SK-N-SH (cell line): ENCODE results near the gene ZSCAN21. TPM values are rescaled to one million over a fixed set of nuclear protein-coding genes. Genes with fewer than 3 reads are reported as not detected.

ENCODE experiments used
- CTCF ChIA-PET: fragments of 300-600, 350-600 bp; formaldehyde crosslinking; extraction: SDS; loops from one replicate; lab custom pipeline; 2021; lab: Yijun Ruan, JAX
- POLR2A ChIA-PET: fragments of 350-600 bp; sonication (Branson Sonifier 250); formaldehyde crosslinking; extraction: SDS; loops from one replicate; lab custom pipeline; 2020; ENCODE audit warnings: antibody characterized with exemption, inconsistent platforms; lab: Yijun Ruan, JAX
- DNase-seq: peaks from one replicate; pipeline ENCODE4 v3.0.0; 2012
- H2AFZ ChIP-seq: fragments of 200-600 bp; sonication (generic); 2 replicates; pipeline ENCODE4 v1.8.1; 2016; ENCODE audit warnings: antibody characterized with exemption, mild to moderate bottlenecking, low read depth
- H3F3A ChIP-seq: fragments of 200-600 bp; sonication (generic); replicated peaks from 2 replicates; pipeline ENCODE3; 2016; ENCODE audit warnings: antibody characterized with exemption, mild to moderate bottlenecking; ENCODE audit not compliant: insufficient read depth
- H3K27ac ChIP-seq, 2 experiments: fragments of 200-500 bp in 1 of 2; fragments of 200-600 bp in 1 of 2; sonication (Bioruptor generic) in 1 of 2; sonication (generic), shearing (Covaris generic) in 1 of 2; 2 replicates each; pipeline versions ENCODE4 v1.5.1 to v1.6.1; 2014 to 2016; ENCODE audit warnings: low read depth in 2 of 2, inconsistent platforms in 1 of 2, low read length in 1 of 2, mild to moderate bottlenecking in 1 of 2, mixed read lengths in 1 of 2
- H3K27me3 ChIP-seq: fragments of 200-600 bp; sonication (generic), shearing (Covaris generic); 2 replicates; pipeline ENCODE4 v1.6.1; 2016; ENCODE audit warnings: mixed run types; ENCODE audit not compliant: insufficient read depth
- H3K36me3 ChIP-seq, 2 experiments: fragments of 200-500 bp in 1 of 2; fragments of 200-600 bp in 1 of 2; sonication (Bioruptor generic) in 1 of 2; sonication (generic) in 1 of 2; replicated peaks in 1 of 2; 2 replicates each; pipeline versions ENCODE3 to v1.5.1; 2014 to 2016; ENCODE audit warnings: low read length in 1 of 2, mild to moderate bottlenecking in 1 of 2; ENCODE audit not compliant: insufficient read depth in 2 of 2, control insufficient read depth in 1 of 2
- H3K4me1 ChIP-seq, 2 experiments: fragments of 200-500 bp in 1 of 2; fragments of 200-600 bp in 1 of 2; sonication (Bioruptor generic) in 1 of 2; sonication (generic), shearing (Covaris generic) in 1 of 2; 2 replicates each; pipeline versions ENCODE4 v1.5.1 to v1.6.1; 2014 to 2016; ENCODE audit warnings: low read depth in 1 of 2, low read length in 1 of 2, mixed run types in 1 of 2; ENCODE audit not compliant: insufficient read depth in 2 of 2, control insufficient read depth in 1 of 2
- H3K4me2 ChIP-seq: fragments of 200-600 bp; sonication (generic), shearing (Covaris generic); 2 replicates; pipeline ENCODE4 v1.6.1; 2017; ENCODE audit warnings: mixed run types
- H3K4me3 ChIP-seq, 2 experiments: fragments of 200-500 bp in 1 of 2; fragments of 200-600 bp in 1 of 2; sonication (Bioruptor generic) in 1 of 2; sonication (generic), shearing (Covaris generic) in 1 of 2; 2 replicates each; pipeline versions ENCODE4 v1.5.1 to v1.8.1; 2014 to 2016; ENCODE audit warnings: low read depth in 2 of 2, inconsistent platforms in 1 of 2, low read length in 1 of 2, mild to moderate bottlenecking in 1 of 2, mixed read lengths in 1 of 2, moderate library complexity in 1 of 2
- H3K79me2 ChIP-seq: fragments of 200-600 bp; sonication (generic); 2 replicates; pipeline ENCODE4 v1.8.1; 2017; ENCODE audit warnings: mild to moderate bottlenecking; ENCODE audit not compliant: insufficient read depth
- H3K9ac ChIP-seq: fragments of 200-600 bp; sonication (generic); 2 replicates; pipeline ENCODE4 v1.6.1; 2017; ENCODE audit warnings: mixed run types
- H3K9me2 ChIP-seq: fragments of 200-600 bp; sonication (generic); 2 replicates; pipeline ENCODE4 v1.6.1; 2017; ENCODE audit warnings: mixed run types
- H3K9me3 ChIP-seq: fragments of 200-600 bp; sonication (generic); 2 replicates; pipeline ENCODE4 v1.6.1; 2017; ENCODE audit warnings: mixed run types, mild to moderate bottlenecking, moderate library complexity
- H4K20me1 ChIP-seq: fragments of 200-600 bp; sonication (generic); 2 replicates; pipeline ENCODE4 v1.6.1; 2017; ENCODE audit warnings: mild to moderate bottlenecking, mixed run types; ENCODE audit not compliant: insufficient read depth
- ELF1 ChIP-seq: IDR thresholded peaks from 2 replicates; pipeline ENCODE4 v1.4.0; 2012
- FOSL2 ChIP-seq: IDR thresholded peaks from 2 replicates; pipeline ENCODE4 v1.4.0; 2012; ENCODE audit warnings: low read depth, mild to moderate bottlenecking, moderate library complexity, borderline replicate concordance
- FOXJ3 ChIP-seq: sonication (generic); formaldehyde crosslinking; IDR thresholded peaks from 2 replicates; pipeline ENCODE4 v1.5.1; 2020; ENCODE audit warnings: mild to moderate bottlenecking, missing genetic modification reagents
- MXI1 ChIP-seq: IDR thresholded peaks from 2 replicates; pipeline ENCODE4 v1.6.1; 2012; ENCODE audit warnings: mild to moderate bottlenecking, low read depth, low read length, improper control_type of control experiment
- NRF1 ChIP-seq: IDR thresholded peaks from 2 replicates; pipeline ENCODE4 v1.6.1; 2012; ENCODE audit warnings: low read depth, mild to moderate bottlenecking, low read length
- POLR2AphosphoS5 ChIP-seq: IDR thresholded peaks from 2 replicates; pipeline ENCODE4 v1.6.1; 2012; ENCODE audit warnings: low read depth, low read length
- RAD21 ChIP-seq: IDR thresholded peaks from 2 replicates; pipeline ENCODE4 v1.6.1; 2012; ENCODE audit warnings: mild to moderate bottlenecking, low read length
- SIN3A ChIP-seq: IDR thresholded peaks from 2 replicates; pipeline ENCODE4 v1.6.1; 2012; ENCODE audit warnings: low read depth, mild to moderate bottlenecking, low read length, moderate library complexity, borderline replicate concordance
- TAF1 ChIP-seq: IDR thresholded peaks from 2 replicates; pipeline ENCODE4 v1.6.1; 2012; ENCODE audit warnings: low read depth, mild to moderate bottlenecking, low read length, moderate library complexity, borderline replicate concordance
- TCF12 ChIP-seq: IDR thresholded peaks from 2 replicates; pipeline ENCODE4 v1.4.0; 2012
- YY1 ChIP-seq: IDR thresholded peaks from 2 replicates; pipeline ENCODE4 v1.4.0; 2012; ENCODE audit warnings: low read depth, mild to moderate bottlenecking
- WGBS: methylation state at CpG from one replicate; pipeline ENCODE4 v1.1.6; 2017; ENCODE audit warnings: low lambda C conversion rate; 5-methylcytosine and 5-hydroxymethylcytosine counted together
- polyA plus RNA-seq, 3 experiments: library from polyadenylated mRNA; depleted of rRNA; stranded (reverse); fragments of >200 nt; gene quantifications; 2 replicates each; pipeline ENCODE4 v1.2.3, GENCODE V29; 2012
- TF ChIP-seq, protein P1 (sequence below): IDR thresholded peaks from 2 replicates; pipeline ENCODE4 v1.6.1; 2012; ENCODE audit warnings: mild to moderate bottlenecking, low read depth, low read length, moderate library complexity
- TF ChIP-seq, protein P2 (sequence below): fragments of 150-350 bp; IDR thresholded peaks from 2 replicates; pipeline ENCODE4 v1.6.1; 2017; ENCODE audit warnings: antibody characterized with exemption, low read length, low read depth, borderline replicate concordance
- TF ChIP-seq, protein P3 (sequence below): IDR thresholded peaks from 2 replicates; pipeline ENCODE4 v1.4.0; 2012; ENCODE audit warnings: low read depth
- TF ChIP-seq, protein P4 (sequence below): fragments of 200-600 bp; sonication (generic); IDR thresholded peaks from 2 replicates; pipeline ENCODE4 v1.6.1; 2017; ENCODE audit warnings: antibody characterized with exemption, mild to moderate bottlenecking, moderate library complexity
- TF ChIP-seq, protein P5 (sequence below): fragments of 150-350 bp; IDR thresholded peaks from 2 replicates; pipeline ENCODE4 v1.6.1; 2016; ENCODE audit warnings: mild to moderate bottlenecking, low read depth, low read length
- TF ChIP-seq, protein P6 (sequence below): IDR thresholded peaks from 2 replicates; pipeline ENCODE4 v1.4.0; 2012; ENCODE audit warnings: low read depth, borderline replicate concordance

The ZSCAN21 gene
- polyA plus RNA-seq, 1 of the 3 experiments (the other 2 are of a cell fraction): 17.5 TPM

DNA sequence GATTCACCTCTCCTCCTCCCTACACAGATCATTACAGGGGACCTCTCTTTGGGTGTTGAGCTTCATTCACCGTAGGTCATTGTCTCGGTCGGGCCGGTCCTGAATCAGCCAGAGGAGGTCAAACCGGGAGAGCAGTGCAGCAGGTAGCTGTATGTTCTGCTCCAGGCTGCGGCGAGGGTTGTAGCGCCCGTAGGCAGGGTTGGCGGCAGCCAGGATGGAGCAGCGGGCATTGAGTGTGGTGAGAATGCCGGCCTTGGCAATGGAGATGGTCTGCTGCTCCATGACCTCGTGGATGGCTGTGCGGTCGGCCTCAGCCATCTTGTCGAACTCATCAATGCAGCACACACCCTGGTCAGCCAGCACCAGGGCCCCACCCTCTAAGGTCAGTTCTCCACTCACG lies 46.1 kb downstream of the ZSCAN21 start:
- Histone ChIP-seq H3K36me3 (peaks cover 86 to 89% of the 10 kb centered on the region in 2 experiments), H4K20me1 (peaks cover 3% of the 10 kb centered on the region; the same call in 1 of the 2 replicates), H3K27me3 (no peaks in the 10 kb centered on the region), H3K27ac (no peak overlapping the region; a peak in 1 of 4 replicates), H3K9ac (no peak overlapping the region), H3F3A (peaks cover 64% of the 10 kb centered on the region), H3K4me2 (no peak overlapping the region), H3K4me1 (peaks cover 18 to 59% of the 10 kb centered on the region in 2 experiments; a peak in 3 of 4 replicates), H3K9me3 (no peaks in the 10 kb centered on the region), H3K9me2 (no peaks in the 10 kb centered on the region), H3K79me2 (peaks cover 89% of the 10 kb centered on the region), H3K4me3 (no peak overlapping the region), H2AFZ (no peak overlapping the region)
- WGBS: 90% methylated on average over 17 of the region's 17 CpGs
- no peak for TF ChIP-seq MXI1
- TF ChIP-seq TCF12: no peak
- TF ChIP-seq, protein P1, sequence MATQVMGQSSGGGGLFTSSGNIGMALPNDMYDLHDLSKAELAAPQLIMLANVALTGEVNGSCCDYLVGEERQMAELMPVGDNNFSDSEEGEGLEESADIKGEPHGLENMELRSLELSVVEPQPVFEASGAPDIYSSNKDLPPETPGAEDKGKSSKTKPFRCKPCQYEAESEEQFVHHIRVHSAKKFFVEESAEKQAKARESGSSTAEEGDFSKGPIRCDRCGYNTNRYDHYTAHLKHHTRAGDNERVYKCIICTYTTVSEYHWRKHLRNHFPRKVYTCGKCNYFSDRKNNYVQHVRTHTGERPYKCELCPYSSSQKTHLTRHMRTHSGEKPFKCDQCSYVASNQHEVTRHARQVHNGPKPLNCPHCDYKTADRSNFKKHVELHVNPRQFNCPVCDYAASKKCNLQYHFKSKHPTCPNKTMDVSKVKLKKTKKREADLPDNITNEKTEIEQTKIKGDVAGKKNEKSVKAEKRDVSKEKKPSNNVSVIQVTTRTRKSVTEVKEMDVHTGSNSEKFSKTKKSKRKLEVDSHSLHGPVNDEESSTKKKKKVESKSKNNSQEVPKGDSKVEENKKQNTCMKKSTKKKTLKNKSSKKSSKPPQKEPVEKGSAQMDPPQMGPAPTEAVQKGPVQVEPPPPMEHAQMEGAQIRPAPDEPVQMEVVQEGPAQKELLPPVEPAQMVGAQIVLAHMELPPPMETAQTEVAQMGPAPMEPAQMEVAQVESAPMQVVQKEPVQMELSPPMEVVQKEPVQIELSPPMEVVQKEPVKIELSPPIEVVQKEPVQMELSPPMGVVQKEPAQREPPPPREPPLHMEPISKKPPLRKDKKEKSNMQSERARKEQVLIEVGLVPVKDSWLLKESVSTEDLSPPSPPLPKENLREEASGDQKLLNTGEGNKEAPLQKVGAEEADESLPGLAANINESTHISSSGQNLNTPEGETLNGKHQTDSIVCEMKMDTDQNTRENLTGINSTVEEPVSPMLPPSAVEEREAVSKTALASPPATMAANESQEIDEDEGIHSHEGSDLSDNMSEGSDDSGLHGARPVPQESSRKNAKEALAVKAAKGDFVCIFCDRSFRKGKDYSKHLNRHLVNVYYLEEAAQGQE: no peak
- TF ChIP-seq, protein P2, sequence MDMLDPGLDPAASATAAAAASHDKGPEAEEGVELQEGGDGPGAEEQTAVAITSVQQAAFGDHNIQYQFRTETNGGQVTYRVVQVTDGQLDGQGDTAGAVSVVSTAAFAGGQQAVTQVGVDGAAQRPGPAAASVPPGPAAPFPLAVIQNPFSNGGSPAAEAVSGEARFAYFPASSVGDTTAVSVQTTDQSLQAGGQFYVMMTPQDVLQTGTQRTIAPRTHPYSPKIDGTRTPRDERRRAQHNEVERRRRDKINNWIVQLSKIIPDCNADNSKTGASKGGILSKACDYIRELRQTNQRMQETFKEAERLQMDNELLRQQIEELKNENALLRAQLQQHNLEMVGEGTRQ: no peak
- TF ChIP-seq FOXJ3 (CRISPR knock-in tag): no peak
- no peak for TF ChIP-seq NRF1
- TF ChIP-seq TAF1: no peak
- TF ChIP-seq YY1: no peak
- TF ChIP-seq ELF1: no peak
- TF ChIP-seq FOSL2: no peak
- TF ChIP-seq POLR2AphosphoS5: no peak
- TF ChIP-seq, protein P3, sequence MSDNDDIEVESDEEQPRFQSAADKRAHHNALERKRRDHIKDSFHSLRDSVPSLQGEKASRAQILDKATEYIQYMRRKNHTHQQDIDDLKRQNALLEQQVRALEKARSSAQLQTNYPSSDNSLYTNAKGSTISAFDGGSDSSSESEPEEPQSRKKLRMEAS: no peak
- TF ChIP-seq, protein P4, sequence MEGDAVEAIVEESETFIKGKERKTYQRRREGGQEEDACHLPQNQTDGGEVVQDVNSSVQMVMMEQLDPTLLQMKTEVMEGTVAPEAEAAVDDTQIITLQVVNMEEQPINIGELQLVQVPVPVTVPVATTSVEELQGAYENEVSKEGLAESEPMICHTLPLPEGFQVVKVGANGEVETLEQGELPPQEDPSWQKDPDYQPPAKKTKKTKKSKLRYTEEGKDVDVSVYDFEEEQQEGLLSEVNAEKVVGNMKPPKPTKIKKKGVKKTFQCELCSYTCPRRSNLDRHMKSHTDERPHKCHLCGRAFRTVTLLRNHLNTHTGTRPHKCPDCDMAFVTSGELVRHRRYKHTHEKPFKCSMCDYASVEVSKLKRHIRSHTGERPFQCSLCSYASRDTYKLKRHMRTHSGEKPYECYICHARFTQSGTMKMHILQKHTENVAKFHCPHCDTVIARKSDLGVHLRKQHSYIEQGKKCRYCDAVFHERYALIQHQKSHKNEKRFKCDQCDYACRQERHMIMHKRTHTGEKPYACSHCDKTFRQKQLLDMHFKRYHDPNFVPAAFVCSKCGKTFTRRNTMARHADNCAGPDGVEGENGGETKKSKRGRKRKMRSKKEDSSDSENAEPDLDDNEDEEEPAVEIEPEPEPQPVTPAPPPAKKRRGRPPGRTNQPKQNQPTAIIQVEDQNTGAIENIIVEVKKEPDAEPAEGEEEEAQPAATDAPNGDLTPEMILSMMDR: no peak
- no peak for TF ChIP-seq RAD21
- TF ChIP-seq, protein P5, sequence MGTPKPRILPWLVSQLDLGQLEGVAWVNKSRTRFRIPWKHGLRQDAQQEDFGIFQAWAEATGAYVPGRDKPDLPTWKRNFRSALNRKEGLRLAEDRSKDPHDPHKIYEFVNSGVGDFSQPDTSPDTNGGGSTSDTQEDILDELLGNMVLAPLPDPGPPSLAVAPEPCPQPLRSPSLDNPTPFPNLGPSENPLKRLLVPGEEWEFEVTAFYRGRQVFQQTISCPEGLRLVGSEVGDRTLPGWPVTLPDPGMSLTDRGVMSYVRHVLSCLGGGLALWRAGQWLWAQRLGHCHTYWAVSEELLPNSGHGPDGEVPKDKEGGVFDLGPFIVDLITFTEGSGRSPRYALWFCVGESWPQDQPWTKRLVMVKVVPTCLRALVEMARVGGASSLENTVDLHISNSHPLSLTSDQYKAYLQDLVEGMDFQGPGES: no peak
- no peak for TF ChIP-seq SIN3A
- TF ChIP-seq, protein P6, sequence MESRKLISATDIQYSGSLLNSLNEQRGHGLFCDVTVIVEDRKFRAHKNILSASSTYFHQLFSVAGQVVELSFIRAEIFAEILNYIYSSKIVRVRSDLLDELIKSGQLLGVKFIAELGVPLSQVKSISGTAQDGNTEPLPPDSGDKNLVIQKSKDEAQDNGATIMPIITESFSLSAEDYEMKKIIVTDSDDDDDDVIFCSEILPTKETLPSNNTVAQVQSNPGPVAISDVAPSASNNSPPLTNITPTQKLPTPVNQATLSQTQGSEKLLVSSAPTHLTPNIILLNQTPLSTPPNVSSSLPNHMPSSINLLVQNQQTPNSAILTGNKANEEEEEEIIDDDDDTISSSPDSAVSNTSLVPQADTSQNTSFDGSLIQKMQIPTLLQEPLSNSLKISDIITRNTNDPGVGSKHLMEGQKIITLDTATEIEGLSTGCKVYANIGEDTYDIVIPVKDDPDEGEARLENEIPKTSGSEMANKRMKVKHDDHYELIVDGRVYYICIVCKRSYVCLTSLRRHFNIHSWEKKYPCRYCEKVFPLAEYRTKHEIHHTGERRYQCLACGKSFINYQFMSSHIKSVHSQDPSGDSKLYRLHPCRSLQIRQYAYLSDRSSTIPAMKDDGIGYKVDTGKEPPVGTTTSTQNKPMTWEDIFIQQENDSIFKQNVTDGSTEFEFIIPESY: no peak
- ChIA-PET CTCF (interaction anchor here (0.9 to 1.2 kb wide), 2 partner anchors 13 to 116 kb away, joined by 3 read pairs; no protein-coding TSS in a partner anchor), POLR2A (interaction anchor here (1.0 kb wide), 1 partner anchor 9 kb away, joined by 3 read pairs; no protein-coding TSS in a partner anchor)
- no peak for DNase-seq
